K562 (cell line): ENCODE results near the gene LRRC8A. TPM values are rescaled to one million over a fixed set of nuclear protein-coding genes. Genes with fewer than 3 reads are reported as not detected.
A peak's percentile ranks its signal among the peaks of the same experiment; 100 is the strongest.

Experiments used
- ARID2 ChIP-seq: fragments of 450-650 bp; IDR thresholded peaks from 2 replicates; pipeline ENCODE4 v1.6.1; 2017; ENCODE audit warnings: antibody characterized with exemption, mild to moderate bottlenecking
- FOXK1 ChIP-seq: sonication (generic); formaldehyde crosslinking; IDR thresholded peaks from 2 replicates; pipeline ENCODE4 v1.8.0; 2022; ENCODE audit warnings: missing genetic modification reagents, mild to moderate bottlenecking, borderline replicate concordance
- FOXP1 ChIP-seq: sonication (generic); formaldehyde crosslinking; IDR thresholded peaks from 2 replicates; pipeline ENCODE4 v1.8.0; 2022; ENCODE audit warnings: mild to moderate bottlenecking, missing genetic modification reagents
- HNRNPUL1 ChIP-seq: fragments of 200-400 bp; formaldehyde crosslinking; IDR thresholded peaks from 2 replicates; pipeline ENCODE4 v1.6.1; 2017; ENCODE audit warnings: low read length
- NR2F6 ChIP-seq: fragments of 450-650 bp; formaldehyde crosslinking; IDR thresholded peaks from 2 replicates; pipeline ENCODE4 v1.4.0; 2020; ENCODE audit warnings: mild to moderate bottlenecking
- PTBP1 ChIP-seq: fragments of 200-400 bp; formaldehyde crosslinking; IDR thresholded peaks from 2 replicates; pipeline ENCODE4 v1.6.1; 2017; ENCODE audit warnings: low read depth, low read length
- RAD21 ChIP-seq, 2 experiments: fragments of 250-450 bp in 1 of 2; fragments of 450-650 bp in 1 of 2; sonication (Bioruptor Pico) in 1 of 2; formaldehyde crosslinking in 1 of 2; IDR thresholded peaks in 1 of 2; conservative IDR thresholded peaks in 1 of 2; 2 replicates each; pipeline versions ENCODE4 v1.4.0 to v1.8.0; 2020 to 2022; ENCODE audit warnings: mild to moderate bottlenecking in 2 of 2, moderate library complexity in 1 of 2
- RAD51 ChIP-seq: fragments of 450-650 bp; IDR thresholded peaks from 2 replicates; pipeline ENCODE4 v1.7.1; 2016; ENCODE audit warnings: low read depth, mild to moderate bottlenecking, borderline replicate concordance
- RCOR1 ChIP-seq, 2 experiments: IDR thresholded peaks; 2 replicates each; pipeline ENCODE4 v1.6.1; 2012; ENCODE audit warnings: low read depth in 2 of 2, low read length in 2 of 2, borderline replicate concordance in 1 of 2, improper control_type of control experiment in 1 of 2
- SETDB1 ChIP-seq: IDR thresholded peaks from one replicate; pipeline ENCODE4 v1.6.1; 2012; ENCODE audit warnings: low read length, control low read depth, inconsistent platforms
- ZBTB7A ChIP-seq: IDR thresholded peaks from 2 replicates; pipeline ENCODE4 v1.6.1; 2011; ENCODE audit warnings: low read depth, mild to moderate bottlenecking, low read length, moderate library complexity, borderline replicate concordance; ENCODE audit not compliant: control insufficient read depth
- ZNF146 ChIP-seq: IDR thresholded peaks from one replicate; pipeline ENCODE4 v1.6.1; 2018; ENCODE audit warnings: missing compliant biosample characterization; ENCODE audit not compliant: unreplicated experiment
- ZNF316 ChIP-seq: fragments of 450-650 bp; IDR thresholded peaks from 2 replicates; pipeline ENCODE4 v1.6.1; 2016
- ZNF384 ChIP-seq: IDR thresholded peaks from 2 replicates; pipeline ENCODE4 v1.6.1; 2012; ENCODE audit warnings: low read depth, low read length, improper control_type of control experiment
- ZNF408 ChIP-seq: fragments of 250-450 bp; sonication (Bioruptor Pico); IDR thresholded peaks from 2 replicates; pipeline ENCODE4 v1.4.0; 2020; ENCODE audit warnings: low read depth, mild to moderate bottlenecking, moderate library complexity
- polyA plus RNA-seq, 8 experiments: library from polyadenylated mRNA; depleted of rRNA in 4 of 8; stranded (reverse) in 5 of 8; unstranded in 3 of 8; fragments of >200 nt; fragmentation: Nextera tagmentation in 2 of 8; fragmentation: Illumina TruSeq in 1 of 8; extraction: Ambion mirVana in 2 of 8; extraction: Trizol in 1 of 8; gene quantifications; 2 replicates each; pipeline versions ENCODE4 v1.2.1 to v1.2.3, GENCODE V29; 2011 to 2014; ENCODE audit warnings: inconsistent platforms in 1 of 8, missing spikeins in 1 of 8
- total RNA-seq, 7 experiments: library from RNA; depleted of rRNA in 6 of 7; stranded (reverse); fragments of >200 nt in 6 of 7; fragmentation: Illumina TruSeq in 2 of 7; extraction: Trizol in 2 of 7; gene quantifications; 2 replicates each; pipeline versions ENCODE4 v1.2.1 to v1.2.3, GENCODE V29; 2011 to 2021; ENCODE audit warnings: low replicate concordance in 1 of 7
- TF ChIP-seq, protein P1 (sequence below): fragments of 150-350 bp; IDR thresholded peaks from 2 replicates; pipeline ENCODE4 v1.6.1; 2014; ENCODE audit warnings: low read depth, mild to moderate bottlenecking, low read length, borderline replicate concordance
- TF ChIP-seq, protein P2 (sequence below): fragments of 250-450 bp; sonication (Bioruptor Pico); IDR thresholded peaks from 2 replicates; pipeline ENCODE4 v1.8.0; 2021; ENCODE audit warnings: moderate library complexity, mild to moderate bottlenecking, inconsistent platforms
- TF ChIP-seq, protein P3 (sequence below): fragments of 450-650 bp; IDR thresholded peaks from 2 replicates; pipeline ENCODE4 v1.7.1; 2018; ENCODE audit warnings: mild to moderate bottlenecking, low read depth; ENCODE audit not compliant: partially characterized antibody
- TF ChIP-seq, protein P4 (sequence below): sonication (generic); IDR thresholded peaks from 2 replicates; pipeline ENCODE4 v1.6.1; 2016

The LRRC8A gene
- total and polyA plus RNA-seq, 9 of the 15 experiments (the other 6 are each of a cell fraction or from before 2014, with no cell fraction given): 2.9 to 24.7 (median 8.9) TPM

DNA sequence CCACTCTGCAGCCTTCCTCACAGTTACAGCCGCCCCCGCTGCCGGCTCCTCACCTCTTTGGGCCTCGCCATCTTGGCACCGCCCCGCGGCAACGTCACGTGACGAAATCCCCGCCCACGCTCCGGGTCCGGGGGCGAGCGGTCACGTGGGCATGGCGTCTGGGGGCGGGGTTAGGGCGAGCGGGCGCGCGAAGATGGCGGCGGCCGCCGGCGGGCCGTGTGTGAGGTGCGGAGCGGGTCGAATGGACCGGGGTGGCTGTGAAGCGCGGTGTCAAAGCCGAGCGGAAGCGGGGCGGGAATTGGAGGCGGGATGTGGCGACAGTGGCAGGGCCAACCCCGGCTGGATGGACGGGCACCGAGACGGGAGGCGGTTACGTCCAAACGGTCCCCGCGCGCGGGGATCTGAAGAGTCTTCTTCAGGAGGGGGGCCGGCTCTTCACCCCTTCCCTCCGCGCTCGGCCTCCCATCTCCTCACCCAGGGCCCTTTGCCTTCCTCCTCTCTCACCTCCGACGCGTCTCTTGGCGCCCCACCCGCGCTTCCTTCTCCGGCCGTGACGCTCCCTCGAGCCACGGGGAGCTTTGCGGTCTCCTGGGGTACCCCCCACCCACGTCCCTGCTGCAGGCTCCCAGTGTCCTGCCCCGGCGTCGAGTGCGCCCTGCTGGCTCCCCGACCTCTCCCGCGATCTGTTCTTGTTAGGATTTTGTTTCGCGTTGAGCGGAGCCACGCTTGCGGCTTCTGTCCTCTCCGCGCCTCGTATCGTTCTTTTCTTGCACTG lies 65.8 kb downstream of the LRRC8A start, which contains the start of the genes DOLK and NUP188 (continued):
- peak in 1 of 2 experiments; percentile 15; a peak in 2 of 4 replicates for TF ChIP-seq RCOR1 (IDR thresholded peaks at IDR 0.05; ENCODE audit: borderline replicate concordance in 1 of 2, low read depth in 2 of 2, low read length in 2 of 2)
- TF ChIP-seq FOXK1: 0 out of 2 replicates have a peak, but pooled peaks have one; percentile 31
- TF ChIP-seq, protein P1, sequence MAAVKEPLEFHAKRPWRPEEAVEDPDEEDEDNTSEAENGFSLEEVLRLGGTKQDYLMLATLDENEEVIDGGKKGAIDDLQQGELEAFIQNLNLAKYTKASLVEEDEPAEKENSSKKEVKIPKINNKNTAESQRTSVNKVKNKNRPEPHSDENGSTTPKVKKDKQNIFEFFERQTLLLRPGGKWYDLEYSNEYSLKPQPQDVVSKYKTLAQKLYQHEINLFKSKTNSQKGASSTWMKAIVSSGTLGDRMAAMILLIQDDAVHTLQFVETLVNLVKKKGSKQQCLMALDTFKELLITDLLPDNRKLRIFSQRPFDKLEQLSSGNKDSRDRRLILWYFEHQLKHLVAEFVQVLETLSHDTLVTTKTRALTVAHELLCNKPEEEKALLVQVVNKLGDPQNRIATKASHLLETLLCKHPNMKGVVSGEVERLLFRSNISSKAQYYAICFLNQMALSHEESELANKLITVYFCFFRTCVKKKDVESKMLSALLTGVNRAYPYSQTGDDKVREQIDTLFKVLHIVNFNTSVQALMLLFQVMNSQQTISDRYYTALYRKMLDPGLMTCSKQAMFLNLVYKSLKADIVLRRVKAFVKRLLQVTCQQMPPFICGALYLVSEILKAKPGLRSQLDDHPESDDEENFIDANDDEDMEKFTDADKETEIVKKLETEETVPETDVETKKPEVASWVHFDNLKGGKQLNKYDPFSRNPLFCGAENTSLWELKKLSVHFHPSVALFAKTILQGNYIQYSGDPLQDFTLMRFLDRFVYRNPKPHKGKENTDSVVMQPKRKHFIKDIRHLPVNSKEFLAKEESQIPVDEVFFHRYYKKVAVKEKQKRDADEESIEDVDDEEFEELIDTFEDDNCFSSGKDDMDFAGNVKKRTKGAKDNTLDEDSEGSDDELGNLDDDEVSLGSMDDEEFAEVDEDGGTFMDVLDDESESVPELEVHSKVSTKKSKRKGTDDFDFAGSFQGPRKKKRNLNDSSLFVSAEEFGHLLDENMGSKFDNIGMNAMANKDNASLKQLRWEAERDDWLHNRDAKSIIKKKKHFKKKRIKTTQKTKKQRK: no peak
- no peak for TF ChIP-seq RAD21 (CRISPR knock-in tag; conservative IDR thresholded peaks at IDR 0.05 in 1 of 2, IDR thresholded peaks at IDR 0.05 in 1 of 2)
- TF ChIP-seq, protein P2, sequence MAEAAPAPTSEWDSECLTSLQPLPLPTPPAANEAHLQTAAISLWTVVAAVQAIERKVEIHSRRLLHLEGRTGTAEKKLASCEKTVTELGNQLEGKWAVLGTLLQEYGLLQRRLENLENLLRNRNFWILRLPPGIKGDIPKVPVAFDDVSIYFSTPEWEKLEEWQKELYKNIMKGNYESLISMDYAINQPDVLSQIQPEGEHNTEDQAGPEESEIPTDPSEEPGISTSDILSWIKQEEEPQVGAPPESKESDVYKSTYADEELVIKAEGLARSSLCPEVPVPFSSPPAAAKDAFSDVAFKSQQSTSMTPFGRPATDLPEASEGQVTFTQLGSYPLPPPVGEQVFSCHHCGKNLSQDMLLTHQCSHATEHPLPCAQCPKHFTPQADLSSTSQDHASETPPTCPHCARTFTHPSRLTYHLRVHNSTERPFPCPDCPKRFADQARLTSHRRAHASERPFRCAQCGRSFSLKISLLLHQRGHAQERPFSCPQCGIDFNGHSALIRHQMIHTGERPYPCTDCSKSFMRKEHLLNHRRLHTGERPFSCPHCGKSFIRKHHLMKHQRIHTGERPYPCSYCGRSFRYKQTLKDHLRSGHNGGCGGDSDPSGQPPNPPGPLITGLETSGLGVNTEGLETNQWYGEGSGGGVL (CRISPR knock-in tag): no peak
- no peak for TF ChIP-seq ZBTB7A
- peak; percentile 29 for TF ChIP-seq SETDB1
- TF ChIP-seq ARID2: no peak
- no peak for TF ChIP-seq HNRNPUL1
- no peak for TF ChIP-seq ZNF384
- TF ChIP-seq, protein P3, sequence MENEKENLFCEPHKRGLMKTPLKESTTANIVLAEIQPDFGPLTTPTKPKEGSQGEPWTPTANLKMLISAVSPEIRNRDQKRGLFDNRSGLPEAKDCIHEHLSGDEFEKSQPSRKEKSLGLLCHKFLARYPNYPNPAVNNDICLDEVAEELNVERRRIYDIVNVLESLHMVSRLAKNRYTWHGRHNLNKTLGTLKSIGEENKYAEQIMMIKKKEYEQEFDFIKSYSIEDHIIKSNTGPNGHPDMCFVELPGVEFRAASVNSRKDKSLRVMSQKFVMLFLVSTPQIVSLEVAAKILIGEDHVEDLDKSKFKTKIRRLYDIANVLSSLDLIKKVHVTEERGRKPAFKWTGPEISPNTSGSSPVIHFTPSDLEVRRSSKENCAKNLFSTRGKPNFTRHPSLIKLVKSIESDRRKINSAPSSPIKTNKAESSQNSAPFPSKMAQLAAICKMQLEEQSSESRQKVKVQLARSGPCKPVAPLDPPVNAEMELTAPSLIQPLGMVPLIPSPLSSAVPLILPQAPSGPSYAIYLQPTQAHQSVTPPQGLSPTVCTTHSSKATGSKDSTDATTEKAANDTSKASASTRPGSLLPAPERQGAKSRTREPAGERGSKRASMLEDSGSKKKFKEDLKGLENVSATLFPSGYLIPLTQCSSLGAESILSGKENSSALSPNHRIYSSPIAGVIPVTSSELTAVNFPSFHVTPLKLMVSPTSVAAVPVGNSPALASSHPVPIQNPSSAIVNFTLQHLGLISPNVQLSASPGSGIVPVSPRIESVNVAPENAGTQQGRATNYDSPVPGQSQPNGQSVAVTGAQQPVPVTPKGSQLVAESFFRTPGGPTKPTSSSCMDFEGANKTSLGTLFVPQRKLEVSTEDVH: peak; percentile 17
- no peak for TF ChIP-seq ZNF408 (CRISPR knock-in tag)
- TF ChIP-seq NR2F6 (CRISPR knock-in tag): no peak
- TF ChIP-seq FOXP1 (CRISPR knock-in tag): no peak; the same call in 1 of the 2 replicates
- TF ChIP-seq RAD51: peak; percentile 100
- TF ChIP-seq ZNF146 (CRISPR knock-in tag): no peak
- TF ChIP-seq, protein P4, sequence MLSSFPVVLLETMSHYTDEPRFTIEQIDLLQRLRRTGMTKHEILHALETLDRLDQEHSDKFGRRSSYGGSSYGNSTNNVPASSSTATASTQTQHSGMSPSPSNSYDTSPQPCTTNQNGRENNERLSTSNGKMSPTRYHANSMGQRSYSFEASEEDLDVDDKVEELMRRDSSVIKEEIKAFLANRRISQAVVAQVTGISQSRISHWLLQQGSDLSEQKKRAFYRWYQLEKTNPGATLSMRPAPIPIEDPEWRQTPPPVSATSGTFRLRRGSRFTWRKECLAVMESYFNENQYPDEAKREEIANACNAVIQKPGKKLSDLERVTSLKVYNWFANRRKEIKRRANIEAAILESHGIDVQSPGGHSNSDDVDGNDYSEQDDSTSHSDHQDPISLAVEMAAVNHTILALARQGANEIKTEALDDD: no peak
- no peak for TF ChIP-seq PTBP1
- TF ChIP-seq ZNF316: no peak; the same call in 1 of the 2 replicates
